NCI-H2081 treated with DMSO at 0.1 percent for 48 hours (cell line): ENCODE results near the gene NPPC.

Source experiments
- DNase-seq: peaks from one replicate; lab custom pipeline; 2025; lab: John Stamatoyannopoulos, UW

Gene NPPC

DNA sequence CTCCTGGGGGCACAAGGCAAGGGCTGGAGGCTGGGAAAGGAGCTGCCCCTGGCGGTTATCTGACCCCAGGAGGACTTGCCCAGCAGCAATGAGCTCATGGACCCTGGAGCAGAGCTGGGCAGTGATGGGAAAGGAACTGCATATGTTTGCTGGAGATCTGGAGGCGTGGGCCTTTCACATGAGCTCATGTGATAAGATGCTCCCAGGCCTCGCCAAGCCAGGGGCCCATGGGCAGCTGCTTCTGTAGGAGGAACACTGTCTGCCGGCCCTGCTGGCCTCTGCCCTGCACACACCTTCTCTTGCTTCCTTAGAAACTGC, 9.0 kb upstream of the NPPC start:
- no peak for DNase-seq

GRCh38 chr2:231934441-231935206, 8.4 kb upstream of the NPPC start:
- no peak for DNase-seq

DNA sequence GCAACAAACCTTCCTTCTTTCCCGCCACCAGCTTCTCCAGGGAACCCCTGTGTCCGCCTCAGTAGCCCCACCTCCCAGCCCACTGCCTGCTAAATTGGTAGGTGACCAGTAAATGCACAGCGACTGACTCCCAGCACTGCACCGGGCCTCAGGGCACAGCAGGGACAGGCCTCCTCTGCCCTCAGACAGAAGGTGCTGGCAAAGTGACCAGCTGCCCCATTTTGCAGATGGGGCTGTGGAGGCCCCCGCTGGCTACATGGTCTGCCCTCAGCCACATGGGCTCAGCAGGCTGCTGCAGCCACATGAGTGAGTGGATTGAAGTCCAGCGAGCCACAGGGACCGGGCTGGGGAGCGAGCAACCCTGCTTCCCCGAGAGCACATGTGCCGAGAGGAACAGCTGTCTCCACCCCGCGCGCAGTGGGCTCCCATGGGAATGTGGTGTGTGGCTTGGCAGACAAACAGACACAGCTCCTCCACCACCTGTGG, 7.8 kb upstream of the NPPC start:
- no peak for DNase-seq

DNA sequence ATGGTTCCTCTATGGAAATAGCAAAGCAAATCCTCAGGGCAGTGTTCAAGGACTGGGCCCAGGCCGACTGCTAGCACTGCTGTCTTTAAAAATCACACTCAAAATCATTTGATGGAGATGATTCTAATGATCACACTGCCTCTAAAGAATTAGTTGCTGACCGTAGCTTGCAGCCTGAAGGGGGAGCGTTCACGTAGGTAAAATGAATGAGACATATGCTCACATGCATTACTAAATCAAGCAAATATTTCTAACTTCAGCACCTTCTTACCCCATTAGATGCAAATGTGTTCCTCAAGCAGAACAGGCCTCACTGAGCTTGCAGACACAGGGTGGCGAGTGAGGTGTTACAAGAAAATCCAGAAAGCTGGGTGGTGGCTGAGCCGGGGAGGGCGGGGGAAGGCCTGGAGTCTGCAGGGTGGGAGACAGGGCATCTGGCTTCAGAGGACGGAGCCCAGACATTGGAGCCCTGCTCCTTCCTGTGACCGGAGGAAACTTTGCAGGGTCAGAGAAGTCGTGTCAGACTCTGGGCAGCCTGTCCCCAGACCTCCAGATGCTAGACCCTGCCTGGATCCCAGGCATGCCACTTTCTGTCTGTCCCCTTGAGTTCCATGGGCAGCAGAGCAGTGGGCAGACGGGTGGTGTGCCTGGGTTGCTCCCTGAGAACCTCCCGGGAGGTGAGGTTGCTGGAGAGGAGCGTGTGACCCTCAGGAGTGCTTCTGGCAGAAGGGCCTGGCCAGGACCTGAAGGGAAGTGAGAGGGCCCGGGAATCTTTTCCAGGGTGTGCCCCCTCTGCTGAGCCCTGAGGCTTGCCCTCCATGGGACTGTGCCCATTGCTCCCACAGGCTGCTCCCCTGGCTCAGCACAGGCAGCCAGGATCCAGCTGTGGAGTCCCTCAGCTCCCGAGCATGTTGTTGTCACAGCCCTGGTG, 7.1 kb upstream of the NPPC start:
- no peak for DNase-seq

- DNase-seq, result no peak
Measured at GRCh38 chr2:231932711-231932970, 6.4 kb upstream of the NPPC start.

GRCh38 chr2:231931481-231931915, 5.3 kb upstream of the NPPC start:
- no peak for DNase-seq

DNA sequence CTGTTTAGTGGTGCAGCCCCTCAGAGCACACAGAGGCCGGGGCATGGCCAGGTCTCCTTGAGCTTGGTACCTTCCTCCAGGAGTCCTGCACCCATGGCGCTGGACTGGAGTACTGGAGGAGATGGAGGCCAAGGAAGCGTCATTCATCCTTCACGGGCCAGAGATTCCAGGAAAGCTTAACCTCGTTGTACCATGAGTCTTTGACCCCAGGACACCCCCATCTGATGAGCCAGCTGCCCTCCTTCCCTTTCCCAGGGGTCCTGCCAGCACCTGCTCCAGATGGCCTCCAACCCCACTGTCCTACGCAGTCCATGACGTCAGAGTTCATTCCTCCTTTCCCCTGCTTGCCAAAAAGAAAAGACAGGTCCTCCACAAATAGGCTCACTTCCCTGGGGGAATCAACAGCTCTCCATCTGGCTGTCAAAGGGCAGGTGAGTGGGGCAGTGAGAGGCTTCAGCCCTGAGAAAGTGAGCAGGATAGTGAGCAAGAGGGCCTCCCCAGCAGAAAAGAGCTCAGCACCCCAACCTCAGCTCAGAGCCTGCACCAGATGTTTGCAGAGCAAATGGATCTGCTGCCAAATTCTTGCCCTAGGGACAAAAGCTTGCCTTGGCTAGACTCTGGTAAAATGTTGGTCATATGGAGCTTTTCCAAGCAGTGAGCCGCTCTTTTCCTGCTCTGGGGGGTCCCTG, 4.5 kb upstream of the NPPC start:
- no peak for DNase-seq

DNA sequence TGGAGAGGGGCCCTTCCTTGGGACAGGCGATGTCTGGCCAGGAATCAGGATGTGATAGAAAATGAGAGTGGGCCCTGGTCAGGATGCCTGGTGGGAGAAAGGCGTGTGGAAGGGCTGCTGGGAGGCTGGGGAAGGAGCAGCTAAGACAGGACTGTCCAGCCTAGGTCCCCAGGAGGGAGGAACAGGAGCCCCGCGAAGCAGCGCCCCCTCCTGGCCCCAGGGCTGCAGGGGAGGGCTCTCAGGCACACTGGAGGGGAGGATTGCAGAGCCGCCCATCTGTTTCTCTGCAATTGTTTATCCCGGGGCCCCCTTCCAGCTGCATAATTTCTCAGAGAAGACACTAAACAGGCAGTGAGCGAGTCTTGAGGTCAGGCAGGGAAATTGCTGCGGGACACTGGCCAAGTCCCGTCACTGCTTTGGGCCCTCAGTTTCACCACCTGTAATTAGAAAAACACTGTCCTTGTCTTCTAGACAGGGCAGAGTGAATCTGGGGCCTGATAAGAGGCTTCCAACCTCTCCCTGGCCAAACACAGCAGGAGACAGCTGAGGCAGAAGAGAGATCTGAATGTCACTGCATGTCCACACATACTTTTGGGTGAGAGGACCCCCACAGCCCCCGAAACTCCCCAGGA, 3.9 kb upstream of the NPPC start:
- no peak for DNase-seq

DNA sequence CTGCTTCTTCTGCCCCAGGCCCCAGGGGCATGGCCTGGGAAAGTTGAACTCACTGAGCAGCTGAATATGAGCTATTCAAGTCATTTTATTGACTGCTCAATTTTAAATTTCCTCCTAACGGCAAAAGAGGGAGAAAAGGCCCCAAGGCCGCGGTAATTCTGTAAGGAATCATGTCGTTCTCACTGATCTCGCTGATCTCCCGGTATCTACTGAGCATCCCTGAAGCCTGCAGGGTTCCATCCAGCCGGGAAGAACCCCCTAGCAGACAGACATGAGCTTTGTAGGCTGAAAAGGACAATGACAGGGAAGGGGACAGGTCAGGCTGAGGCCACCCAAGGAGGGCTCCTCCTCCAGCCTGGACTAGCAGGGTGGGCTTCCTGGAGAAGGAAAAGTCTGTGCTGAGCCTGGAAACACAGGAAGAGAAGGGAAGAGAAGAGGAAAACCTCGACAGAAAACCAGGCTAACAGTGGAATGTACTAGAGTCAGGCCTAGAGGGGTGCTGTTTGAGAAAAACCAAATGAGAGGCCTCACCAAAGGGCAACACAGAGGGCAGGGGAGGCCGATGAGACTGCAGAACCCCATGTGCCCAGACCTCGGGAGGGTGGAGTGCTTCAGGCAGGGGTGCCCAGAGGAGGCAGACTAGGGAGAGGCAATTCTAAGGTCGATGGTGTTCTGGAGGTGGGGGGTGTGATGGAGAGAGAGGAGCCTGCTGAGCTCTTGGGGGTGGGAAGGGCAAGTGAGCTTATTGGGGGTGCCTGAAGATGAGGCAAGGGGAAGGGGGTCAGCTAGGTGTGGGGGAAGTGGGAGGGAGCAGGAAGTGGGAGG, 2.9 kb upstream of the NPPC start:
- no peak for DNase-seq

DNA sequence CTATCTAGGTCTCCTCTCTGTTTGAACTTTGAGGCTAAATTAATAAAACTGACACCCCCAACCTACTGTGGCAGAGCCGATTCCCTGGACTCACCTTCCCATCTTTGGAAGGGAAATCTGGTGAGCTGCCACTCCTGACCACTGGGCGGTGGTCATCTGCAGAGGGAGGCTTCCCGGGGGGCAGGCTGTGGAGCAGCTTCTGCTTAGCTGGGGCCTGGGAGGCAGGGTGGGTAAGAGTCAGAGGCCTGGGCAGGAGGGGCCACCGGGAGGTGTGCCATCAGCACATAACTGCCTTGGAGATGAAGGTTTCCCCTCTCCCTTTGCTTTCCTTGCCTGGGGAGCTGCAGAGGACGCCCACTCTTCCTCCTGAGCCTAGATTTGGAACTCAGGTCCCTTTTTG, 2.3 kb upstream of the NPPC start:
- DNase-seq, result no peak

GRCh38 chr2:231927566-231927890, 1.3 kb upstream of the NPPC start:
- DNase-seq, result no peak

- no peak for DNase-seq
Measured at GRCh38 chr2:231926761-231927565, 767 bp upstream of the NPPC start.

- no peak for DNase-seq
Measured at GRCh38 chr2:231925303-231926179, 655 bp downstream of the NPPC start.

- no peak for DNase-seq
Measured at GRCh38 chr2:231924889-231925275, 1.3 kb downstream of the NPPC start.

DNA sequence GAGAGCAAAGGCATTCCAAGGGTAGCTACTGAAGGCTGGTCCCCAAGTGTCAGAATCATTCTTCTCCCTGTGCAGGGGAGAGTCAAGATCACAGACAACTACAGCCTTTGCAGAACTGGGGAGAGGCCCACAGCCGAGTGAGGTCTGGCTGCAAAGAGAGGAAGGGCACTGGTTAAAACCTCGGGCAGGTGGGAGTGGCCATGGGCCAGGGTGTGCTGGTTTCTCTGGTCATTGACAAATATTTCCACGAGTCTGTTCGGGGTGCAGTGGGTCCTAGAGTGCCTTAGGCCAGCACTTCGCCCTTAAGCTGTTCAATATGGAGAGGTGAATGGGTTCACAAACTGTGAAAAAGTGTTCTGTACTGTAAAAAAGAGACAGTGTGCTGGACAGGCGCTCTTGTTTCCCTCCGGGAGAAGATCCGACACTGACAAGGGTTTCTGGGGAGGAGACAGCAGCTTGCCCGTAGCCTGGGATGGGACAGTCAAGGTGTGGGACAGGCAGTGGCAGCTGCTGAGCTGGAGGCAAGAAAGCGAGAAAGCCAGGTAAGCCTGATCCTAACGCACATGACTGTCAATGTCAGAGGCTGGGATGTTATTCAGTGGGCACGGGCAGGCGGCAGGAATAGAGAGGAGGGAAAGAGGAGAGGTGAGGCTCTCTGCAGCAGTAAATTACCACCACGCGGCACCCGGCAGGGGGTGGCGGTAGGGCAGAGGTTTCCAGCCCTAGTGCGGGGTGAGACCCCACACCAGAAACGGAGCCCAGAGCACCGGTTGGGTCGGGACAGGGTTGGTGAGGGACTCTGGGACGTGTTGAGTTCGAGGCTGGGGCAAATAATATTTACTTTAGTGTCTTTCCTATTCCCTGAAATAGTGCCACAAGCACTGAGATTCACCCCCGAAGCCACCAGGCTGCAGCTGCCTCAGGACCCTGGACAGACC, 2.0 kb downstream of the NPPC start:
- no peak for DNase-seq

- DNase-seq, result no peak
Measured at GRCh38 chr2:231923010-231923344, 3.2 kb downstream of the NPPC start.

- DNase-seq, result no peak
Measured at GRCh38 chr2:231922311-231923009, 3.7 kb downstream of the NPPC start.

DNA sequence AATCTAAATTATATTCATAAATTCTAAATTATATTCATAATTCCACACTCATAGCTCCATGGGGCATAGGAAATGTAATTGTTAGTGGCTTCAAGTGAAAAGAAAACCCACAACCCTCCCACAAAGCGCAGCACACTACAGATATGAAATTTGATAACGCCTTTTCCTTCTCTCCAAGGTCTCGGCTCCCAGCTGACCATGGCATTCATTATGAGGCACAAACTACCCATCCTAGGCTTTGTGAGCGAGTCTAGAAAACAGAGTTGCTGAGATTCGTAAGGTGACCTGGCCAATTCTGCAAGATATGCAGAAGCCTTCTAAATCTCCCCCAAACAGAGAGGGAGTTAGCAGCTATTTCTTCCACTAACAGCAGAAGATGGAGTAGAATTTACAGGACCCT, 5.4 kb downstream of the NPPC start:
- no peak for DNase-seq
